ENCODE data around the gene EXOC4.

DNA sequence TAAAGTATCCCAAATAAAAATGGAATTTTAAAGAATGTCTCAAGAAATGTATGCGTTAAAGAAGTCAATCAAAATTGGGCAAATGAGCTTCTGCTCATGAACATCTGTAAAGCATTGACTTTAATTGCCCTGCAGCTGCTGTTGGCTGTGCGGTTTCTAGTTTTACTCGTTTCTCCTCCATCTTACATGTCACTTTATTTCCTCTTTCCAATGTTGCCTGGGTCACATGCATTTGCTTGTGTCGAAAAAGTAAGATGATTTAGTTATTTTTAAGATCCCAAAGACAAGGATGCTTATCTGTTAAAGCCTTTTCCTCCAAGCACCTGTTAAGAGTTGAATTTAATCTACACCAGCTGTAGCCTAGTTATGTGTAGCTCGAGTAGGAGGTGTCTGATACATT, 310.4 kb downstream of the EXOC4 start:
- no peak for TF ChIP-seq POLR2A (IDR thresholded peaks at IDR 0.05)
- TF ChIP-seq, protein P1, sequence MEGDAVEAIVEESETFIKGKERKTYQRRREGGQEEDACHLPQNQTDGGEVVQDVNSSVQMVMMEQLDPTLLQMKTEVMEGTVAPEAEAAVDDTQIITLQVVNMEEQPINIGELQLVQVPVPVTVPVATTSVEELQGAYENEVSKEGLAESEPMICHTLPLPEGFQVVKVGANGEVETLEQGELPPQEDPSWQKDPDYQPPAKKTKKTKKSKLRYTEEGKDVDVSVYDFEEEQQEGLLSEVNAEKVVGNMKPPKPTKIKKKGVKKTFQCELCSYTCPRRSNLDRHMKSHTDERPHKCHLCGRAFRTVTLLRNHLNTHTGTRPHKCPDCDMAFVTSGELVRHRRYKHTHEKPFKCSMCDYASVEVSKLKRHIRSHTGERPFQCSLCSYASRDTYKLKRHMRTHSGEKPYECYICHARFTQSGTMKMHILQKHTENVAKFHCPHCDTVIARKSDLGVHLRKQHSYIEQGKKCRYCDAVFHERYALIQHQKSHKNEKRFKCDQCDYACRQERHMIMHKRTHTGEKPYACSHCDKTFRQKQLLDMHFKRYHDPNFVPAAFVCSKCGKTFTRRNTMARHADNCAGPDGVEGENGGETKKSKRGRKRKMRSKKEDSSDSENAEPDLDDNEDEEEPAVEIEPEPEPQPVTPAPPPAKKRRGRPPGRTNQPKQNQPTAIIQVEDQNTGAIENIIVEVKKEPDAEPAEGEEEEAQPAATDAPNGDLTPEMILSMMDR (IDR thresholded peaks at IDR 0.05): no peak

Measured in vagina (tissue), 2 donors.